H1 (cell line): ENCODE data around the gene BIN2. TPM values are rescaled to one million over a fixed set of nuclear protein-coding genes. Genes with fewer than 3 reads are reported as not detected.

Experiments used
- CTCF ChIA-PET: fragments of 300-600 bp; sonication (Branson Sonifier 250); formaldehyde crosslinking; loops from one replicate; lab custom pipeline; 2021; ENCODE audit not compliant: partially characterized antibody; lab: Charles Lee
- POLR2A ChIA-PET: fragments of 300-600 bp; sonication (Branson Sonifier 250); formaldehyde crosslinking; loops from one replicate; lab custom pipeline; 2021; ENCODE audit warnings: inconsistent platforms; ENCODE audit not compliant: partially characterized antibody; lab: Charles Lee
- DNase-seq, 2 experiments: peaks; one replicate each; pipeline versions ENCODE4 v3.0.0 to v3.0.0-alpha.2; 2010 to 2022; ENCODE audit warnings: low spot score in 2 of 2, low read depth in 1 of 2, mixed read lengths in 1 of 2
- FAIRE-seq: peaks from 2 replicates; lab custom pipeline; 2011; peaks lifted over from hg19 to GRCh38; lab: Jason Lieb, UNC
- H2AFZ ChIP-seq: 2 replicates; pipeline ENCODE4 v1.8.1; 2012; ENCODE audit warnings: low read length, inconsistent platforms
- H2AK5ac ChIP-seq: 2 replicates; pipeline ENCODE4 v1.6.1; 2013; ENCODE audit warnings: low read depth, low read length
- H2BK120ac ChIP-seq: replicated peaks from 2 replicates; pipeline ENCODE3; 2013; ENCODE audit warnings: low read depth, low read length, inconsistent platforms
- H2BK12ac ChIP-seq: 2 replicates; pipeline ENCODE4 v1.6.1; 2013; ENCODE audit warnings: low read depth, low read length
- H2BK15ac ChIP-seq: 2 replicates; pipeline ENCODE4 v1.6.1; 2013; ENCODE audit warnings: low read length
- H2BK20ac ChIP-seq: 2 replicates; pipeline ENCODE4 v1.6.1; 2013; ENCODE audit warnings: low read length
- H2BK5ac ChIP-seq: 2 replicates; pipeline ENCODE4 v1.6.1; 2013; ENCODE audit warnings: low read depth, low read length
- H3K14ac ChIP-seq: 2 replicates; pipeline ENCODE4 v1.6.1; 2013; ENCODE audit warnings: inconsistent platforms; ENCODE audit not compliant: insufficient read length
- H3K18ac ChIP-seq: 2 replicates; pipeline ENCODE4 v1.6.1; 2013; ENCODE audit warnings: low read length; ENCODE audit errors: extremely low read depth
- H3K23ac ChIP-seq: 2 replicates; pipeline ENCODE4 v1.6.1; 2013; ENCODE audit warnings: inconsistent platforms; ENCODE audit not compliant: insufficient read length
- H3K23me2 ChIP-seq: 2 replicates; pipeline ENCODE4 v1.6.1; 2013; ENCODE audit warnings: low read depth, low read length
- H3K27ac ChIP-seq: 2 replicates; pipeline ENCODE4 v1.6.1; 2011; ENCODE audit warnings: low read depth, low read length, inconsistent platforms
- H3K27me3 ChIP-seq, 4 experiments: replicated peaks in 1 of 4; 1 replicate in 1 of 4; 2 replicates in 3 of 4; pipeline versions ENCODE4 v1.6.1 to v1.8.1; 2011 to 2013; ENCODE audit warnings: low read length in 3 of 4, mild to moderate bottlenecking in 3 of 4, inconsistent platforms in 2 of 4, mixed read lengths in 2 of 4, moderate library complexity in 1 of 4; ENCODE audit not compliant: control insufficient read depth in 3 of 4, insufficient read depth in 3 of 4; ENCODE audit errors: extremely low read depth in 1 of 4
- H3K36me3 ChIP-seq, 4 experiments: 2 replicates each; pipeline versions ENCODE4 v1.6.1 to v1.8.1; 2011 to 2013; ENCODE audit warnings: mild to moderate bottlenecking in 4 of 4, low read length in 3 of 4, moderate library complexity in 2 of 4, control low read depth in 1 of 4, inconsistent platforms in 1 of 4; ENCODE audit not compliant: insufficient read depth in 4 of 4, control insufficient read depth in 2 of 4
- H3K4ac ChIP-seq: replicated peaks from 2 replicates; pipeline ENCODE3; 2013; ENCODE audit warnings: low read length, low read depth, mixed read lengths, inconsistent platforms; ENCODE audit not compliant: insufficient read length
- H3K4me1 ChIP-seq, 4 experiments: replicated peaks in 1 of 4; 1 replicate in 1 of 4; 2 replicates in 3 of 4; pipeline versions ENCODE4 v1.6.1 to v1.8.1; 2011 to 2013; ENCODE audit warnings: low read length in 3 of 4, inconsistent platforms in 2 of 4, mixed read lengths in 1 of 4; ENCODE audit not compliant: insufficient read depth in 4 of 4, control insufficient read depth in 3 of 4
- H3K4me2 ChIP-seq, 2 experiments: 2 replicates each; pipeline versions ENCODE4 v1.6.1 to v1.8.1; 2011 to 2013; ENCODE audit warnings: low read depth in 2 of 2, low read length in 2 of 2, control low read depth in 1 of 2, inconsistent platforms in 1 of 2, mild to moderate bottlenecking in 1 of 2; ENCODE audit not compliant: insufficient read depth in 1 of 2
- H3K4me3 ChIP-seq, 4 experiments: fragments of 200-600, 300-600 bp in 1 of 4; sonication (generic), shearing (Covaris generic), sonication (Bioruptor Twin) in 1 of 4; 2 replicates each; pipeline versions ENCODE4 v1.5.1 to v1.8.1; 2011 to 2016; ENCODE audit warnings: low read length in 4 of 4, low read depth in 3 of 4, control low read depth in 2 of 4, inconsistent platforms in 2 of 4, mild to moderate bottlenecking in 2 of 4, mixed read lengths in 1 of 4, moderate library complexity in 1 of 4; ENCODE audit not compliant: insufficient read depth in 2 of 4; ENCODE audit errors: extremely low read depth in 1 of 4
- H3K56ac ChIP-seq: replicated peaks from 2 replicates; pipeline ENCODE3; 2013; ENCODE audit warnings: low read depth, mild to moderate bottlenecking, mixed read lengths, low read length, inconsistent platforms; ENCODE audit not compliant: insufficient read length
- H3K79me1 ChIP-seq: 2 replicates; pipeline ENCODE4 v1.6.1; 2013; ENCODE audit warnings: low read depth, low read length, control low read depth
- H3K79me2 ChIP-seq, 2 experiments: 2 replicates each; pipeline versions ENCODE4 v1.6.1 to v1.8.1; 2012 to 2013; ENCODE audit warnings: low read length in 2 of 2, mild to moderate bottlenecking in 2 of 2, inconsistent platforms in 1 of 2; ENCODE audit not compliant: insufficient read depth in 2 of 2, control insufficient read depth in 1 of 2
- H3K9ac ChIP-seq, 4 experiments: replicated peaks in 1 of 4; 1 replicate in 1 of 4; 2 replicates in 3 of 4; pipeline versions ENCODE4 v1.6.1 to v1.8.1; 2011 to 2013; ENCODE audit warnings: low read depth in 3 of 4, low read length in 3 of 4, control low read depth in 2 of 4, mild to moderate bottlenecking in 2 of 4, moderate library complexity in 2 of 4, inconsistent platforms in 1 of 4; ENCODE audit errors: extremely low read depth in 1 of 4
- H3K9me3 ChIP-seq, 2 experiments: 2 replicates each; pipeline versions ENCODE4 v1.6.1 to v1.8.1; 2012 to 2013; ENCODE audit warnings: mild to moderate bottlenecking in 2 of 2, moderate library complexity in 2 of 2, control low read depth in 1 of 2, inconsistent platforms in 1 of 2, low read depth in 1 of 2, low read length in 1 of 2, mixed read lengths in 1 of 2; ENCODE audit not compliant: insufficient read depth in 2 of 2
- H4K20me1 ChIP-seq, 2 experiments: replicated peaks in 1 of 2; 2 replicates each; pipeline versions ENCODE3 to v1.8.1; 2011 to 2013; ENCODE audit warnings: inconsistent platforms in 2 of 2, low read length in 2 of 2, mild to moderate bottlenecking in 1 of 2; ENCODE audit not compliant: insufficient read depth in 2 of 2, control insufficient read depth in 1 of 2
- H4K5ac ChIP-seq: 2 replicates; pipeline ENCODE4 v1.6.1; 2013; ENCODE audit warnings: low read length, low read depth, mixed read lengths, inconsistent platforms; ENCODE audit not compliant: insufficient read length
- H4K8ac ChIP-seq: 2 replicates; pipeline ENCODE4 v1.8.0; 2013; ENCODE audit warnings: mild to moderate bottlenecking, moderate library complexity, low read length, inconsistent platforms; ENCODE audit not compliant: insufficient read depth; ENCODE audit errors: extremely low read depth
- H4K91ac ChIP-seq: replicated peaks from 2 replicates; pipeline ENCODE3; 2013; ENCODE audit warnings: low read length, mixed read lengths, inconsistent platforms; ENCODE audit not compliant: insufficient read length
- ASH2L ChIP-seq: fragments of 200-600, 300-600 bp; sonication (generic); IDR thresholded peaks from one replicate; pipeline ENCODE4 v1.7.1; 2017; ENCODE audit warnings: low read length
- BACH1 ChIP-seq: IDR thresholded peaks from 2 replicates; pipeline ENCODE4 v1.6.1; 2012; ENCODE audit warnings: low read length, improper control_type of control experiment
- BCL11A ChIP-seq, 2 experiments: IDR thresholded peaks; one replicate each; pipeline ENCODE4 v1.6.1; 2011; ENCODE audit warnings: low read depth in 2 of 2, low read length in 2 of 2, mild to moderate bottlenecking in 2 of 2
- CBX8 ChIP-seq: fragments of 300-800, 300-1000 bp; sonication (generic); IDR thresholded peaks from 2 replicates; pipeline ENCODE4 v1.7.1; 2016; ENCODE audit warnings: low read depth, low read length, borderline replicate concordance
- GTF2F1 ChIP-seq: IDR thresholded peaks from 2 replicates; pipeline ENCODE4 v1.6.1; 2012; ENCODE audit warnings: low read depth, low read length, improper control_type of control experiment, borderline replicate concordance
- JUND ChIP-seq: IDR thresholded peaks from 2 replicates; pipeline ENCODE4 v1.6.1; 2011; ENCODE audit warnings: mild to moderate bottlenecking, improper control_type of control experiment, low read length
- KDM1A ChIP-seq: fragments of 200-600, 300-600 bp; sonication (generic); IDR thresholded peaks from 2 replicates; pipeline ENCODE4 v1.7.1; 2016; ENCODE audit warnings: mild to moderate bottlenecking, low read length, borderline replicate concordance
- NRF1 ChIP-seq: IDR thresholded peaks from 2 replicates; pipeline ENCODE4 v1.6.1; 2011; ENCODE audit warnings: mild to moderate bottlenecking, low read depth, low read length, improper control_type of control experiment
- POLR2AphosphoS5 ChIP-seq: IDR thresholded peaks from 2 replicates; pipeline ENCODE4 v1.6.1; 2011; ENCODE audit warnings: low read depth, low read length
- RFX5 ChIP-seq: IDR thresholded peaks from 2 replicates; pipeline ENCODE4 v1.6.1; 2011; ENCODE audit warnings: low read depth, low read length, improper control_type of control experiment, borderline replicate concordance
- TAF7 ChIP-seq: optimal IDR thresholded peaks from 2 replicates; pipeline ENCODE3; 2011; ENCODE audit warnings: low read depth, mild to moderate bottlenecking, inconsistent platforms, low read length, moderate library complexity, borderline replicate concordance
- TBP ChIP-seq: IDR thresholded peaks from 2 replicates; pipeline ENCODE4 v1.6.1; 2011; ENCODE audit warnings: low read depth, low read length, improper control_type of control experiment
- TCF12 ChIP-seq: IDR thresholded peaks from 2 replicates; pipeline ENCODE4 v1.6.1; 2011; ENCODE audit warnings: low read depth, mild to moderate bottlenecking, low read length
- whole genome bisulfite sequencing, 2 experiments: shearing (Covaris generic) in 1 of 2; methylation state at CpG; one replicate each; pipeline versions ENCODE4 v1.1.6 to v1.1.7; 2013 to 2015; ENCODE audit warnings: low lambda C conversion rate in 2 of 2, mixed read lengths in 2 of 2, inconsistent platforms in 1 of 2, low coverage in 1 of 2, missing lambda C conversion rate in 1 of 2; ENCODE audit not compliant: insufficient replicate concordance in 2 of 2, insufficient coverage in 1 of 2, insufficient read length in 1 of 2; ENCODE audit errors: extremely low coverage in 1 of 2, missing lambda C conversion rate in 1 of 2; 5-methylcytosine and 5-hydroxymethylcytosine counted together
- polyA plus RNA-seq, 7 experiments: library from polyadenylated mRNA; depleted of rRNA in 3 of 7; stranded (reverse) in 5 of 7; unstranded in 2 of 7; fragments of >200 nt in 5 of 7; fragments of 200-250 nt in 2 of 7; gene quantifications; 1 replicate in 5 of 7; 2 replicates in 1 of 7; 4 replicates in 1 of 7; pipeline versions ENCODE4 v1.2.1 to v1.2.3, GENCODE V29; 2011 to 2013; ENCODE audit warnings: missing spikeins in 2 of 7, mixed read lengths in 2 of 7
- total RNA-seq: library from RNA; stranded (reverse); fragmentation: NEBNext Ultra II Directional; extraction: Animal tissue kit (Norgen Biotek cat#: 25700); gene quantifications from 2 replicates; pipeline ENCODE4 v1.2.1, GENCODE V29; 2021

The BIN2 gene
- total and polyA plus RNA-seq, 2 of the 8 experiments (the other 6 are each of a cell fraction or from before 2014, with no cell fraction given) = not detected

DNA sequence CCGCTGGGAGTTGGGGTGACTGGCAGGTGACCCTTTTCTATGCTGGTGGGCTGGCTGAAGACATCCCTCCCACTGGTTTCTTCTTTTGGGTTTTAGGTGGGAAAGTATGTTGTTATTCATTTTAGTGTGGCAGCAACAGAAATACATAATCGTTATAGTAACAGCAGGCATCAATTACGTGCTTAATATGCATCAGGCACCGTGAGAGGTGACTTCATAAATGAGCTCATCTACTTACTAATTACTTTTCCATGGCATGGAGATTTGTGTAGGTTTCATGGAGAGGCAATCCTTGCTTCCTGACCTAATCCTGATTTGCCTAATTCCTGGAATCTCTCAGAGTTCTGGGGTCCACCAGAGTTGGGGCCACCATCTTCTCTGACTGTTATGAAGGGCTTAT lies 35.9 kb upstream of the BIN2 start:
- Histone ChIP-seq H3K79me2 (no peaks in the 10 kb centered on the region), H3K14ac (no peak overlapping the region), H4K91ac (no peak overlapping the region), H3K27me3 (no peaks in the 10 kb centered on the region), H3K56ac (no peak overlapping the region), H2AFZ (no peak overlapping the region), H3K23me2 (no peaks in the 10 kb centered on the region), H3K23ac (no peak overlapping the region), H3K4me2 (no peak overlapping the region), H3K9ac (no peak overlapping the region), H2BK120ac (no peak overlapping the region), H2BK12ac (no peak overlapping the region), H3K4ac (no peak overlapping the region), H4K8ac (no peak overlapping the region), H3K9me3 (no peaks in the 10 kb centered on the region), H3K18ac (no peak overlapping the region), H2BK20ac (no peak overlapping the region), H4K20me1 (no peaks in the 10 kb centered on the region), H2BK5ac (no peak overlapping the region), H4K5ac (no peak overlapping the region), H3K4me1 (no peaks in the 10 kb centered on the region; a peak in 1 of 7 replicates), H2BK15ac (no peak overlapping the region), H3K27ac (no peak overlapping the region), H2AK5ac (no peak overlapping the region), H3K36me3 (peaks cover 0 to 17% (median 3%) of the 10 kb centered on the region in 4 experiments; a peak in 4 of 8 replicates), H3K79me1 (no peaks in the 10 kb centered on the region), H3K4me3 (no peak overlapping the region; a peak in 1 of 8 replicates)
- ChIA-PET POLR2A (interaction anchor here (1.0 to 1.4 kb wide), 3 partner anchors 9 to 12 kb away, joined by 3 to 4 read pairs (median 4); no protein-coding TSS in a partner anchor), CTCF (interaction anchor here (1.1 to 4.4 kb wide), 4 partner anchors 9 to 91 kb away, joined by 3 to 44 read pairs (median 10); no protein-coding TSS in a partner anchor)
- TF ChIP-seq GTF2F1 (no peak), BACH1 (no peak), TBP (no peak), NRF1 (no peak), ASH2L (no peak), POLR2AphosphoS5 (no peak), JUND (no peak), RFX5 (no peak), TCF12 (no peak), BCL11A (IDR thresholded peaks at IDR 0.05; ENCODE audit: low read depth in 2 of 2, low read length in 2 of 2) (no peak), CBX8 (no peak), TAF7 (no peak), KDM1A (no peak)
- 89% methylated on average over 4 of the region's 4 CpGs; no CpG with 5 or more reads in 1 of the 2 experiments for WGBS, 2 experiments
- DNase-seq (no peak), FAIRE-seq (no peak)
